Measurements from ENCODE around the gene OR3A3.
"Not testable (repeated sequence)": the region's sequence is repeated elsewhere in the genome, so short reads cannot be mapped to it uniquely, and the experiment has no call there.

Gene OR3A3

DNA sequence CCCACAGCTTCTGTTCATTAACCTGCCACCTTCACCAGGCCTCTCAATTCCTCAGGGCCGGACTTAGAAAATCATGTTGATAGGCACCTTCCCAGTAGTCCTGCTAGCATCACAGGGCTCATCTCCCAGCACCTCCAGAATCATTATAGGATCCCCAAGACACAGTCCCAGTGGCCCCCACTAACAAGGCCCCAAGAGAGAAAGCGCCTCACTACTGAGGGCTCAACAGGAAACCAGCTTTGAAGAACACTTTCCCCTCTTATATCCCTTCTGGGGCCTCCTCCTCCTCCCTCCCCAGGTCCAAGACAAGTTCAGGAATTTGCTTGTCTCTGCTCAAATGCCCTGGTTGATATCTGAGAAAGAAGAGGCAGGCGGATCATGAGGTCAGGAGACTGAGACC lies at the start of gene OR3A3:
TSS of gene OR3A3 (plus strand) at position 301 of the 400 bp plus-strand sequence.
- no peak for DNase-seq

- not testable (repeated sequence) for DNase-seq
Measured at GRCh38 chr17:3371167-3371566, 40.0 kb upstream of the OR3A3 start.

GRCh38 chr17:3378321-3378720 lies 32.8 kb upstream of the OR3A3 start:
- DNase-seq, result no peak

- no peak for DNase-seq
Measured at GRCh38 chr17:3381957-3382356, 29.2 kb upstream of the OR3A3 start.

DNA sequence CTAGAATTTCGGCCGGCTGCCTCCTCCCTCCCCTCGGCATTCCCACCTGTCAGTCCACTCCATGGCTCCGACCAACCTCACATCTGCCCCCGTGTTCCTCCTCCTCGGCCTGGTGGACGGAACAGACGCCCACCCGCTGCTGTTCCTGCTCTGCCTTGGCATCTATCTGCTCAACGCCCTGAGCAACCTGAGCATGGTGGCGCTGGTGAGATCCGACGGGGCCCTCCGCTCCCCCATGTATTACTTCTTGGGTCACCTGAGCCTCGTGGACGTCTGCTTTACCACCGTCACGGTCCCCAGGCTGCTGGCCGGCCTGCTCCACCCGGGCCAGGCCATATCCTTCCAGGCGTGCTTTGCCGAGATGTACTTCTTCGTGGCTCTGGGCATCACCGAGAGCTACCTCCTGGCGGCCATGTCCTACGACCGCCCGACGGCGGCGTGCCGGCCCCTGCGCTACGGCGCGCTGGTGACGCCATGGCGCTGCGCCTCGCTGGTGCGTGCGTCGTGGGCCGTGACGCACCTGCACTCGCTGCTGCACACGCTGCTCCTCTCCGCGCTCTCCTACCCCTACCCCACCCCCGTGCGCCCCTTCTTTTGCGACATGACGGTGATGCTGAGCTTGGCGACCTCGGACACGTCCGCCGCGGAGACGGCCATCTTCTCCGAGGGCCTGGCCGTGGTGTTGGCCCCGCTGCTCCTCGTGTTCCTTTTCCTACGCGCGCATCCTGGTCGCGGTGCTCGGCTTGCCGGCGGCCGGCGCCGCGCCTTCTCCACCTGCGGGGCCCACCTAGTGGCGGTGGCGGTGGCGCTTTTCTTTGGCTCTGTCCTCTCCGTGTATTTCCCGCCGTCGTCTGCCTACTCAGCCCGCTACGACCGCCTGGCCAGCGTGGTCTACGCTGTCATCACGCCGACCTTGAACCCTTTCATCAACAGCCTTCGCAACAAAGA lies 25.0 kb upstream of the OR3A3 start, which contains the start of gene OR3A2:
TSS of gene OR3A2 (minus strand) at position 440 of the 948 bp plus-strand sequence.
- no peak for DNase-seq

- no peak for DNase-seq
Measured at GRCh38 chr17:3389791-3390190, 21.4 kb upstream of the OR3A3 start.

GRCh38 chr17:3397801-3398200 lies 13.4 kb upstream of the OR3A3 start:
- DNase-seq, result not testable (repeated sequence)

DNA sequence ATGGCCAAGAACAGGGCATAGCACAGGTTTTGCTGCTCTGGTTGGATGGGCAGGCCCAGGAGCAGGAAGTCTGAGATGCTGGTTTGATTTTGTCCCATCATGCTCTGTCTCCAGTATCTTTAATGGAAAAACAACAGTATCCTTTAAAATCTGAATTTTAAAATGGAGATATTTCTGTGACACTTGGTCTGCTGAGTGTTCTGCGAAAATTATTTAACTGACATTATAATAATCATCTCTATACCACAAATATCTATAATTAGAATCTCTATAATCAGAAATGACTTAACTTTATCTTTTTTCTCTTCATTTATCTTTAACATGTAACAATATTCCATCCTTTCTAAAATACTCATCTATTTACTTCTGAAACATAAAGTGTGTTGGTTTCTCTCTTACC lies 12.9 kb upstream of the OR3A3 start, which contains the start of gene OR1E1:
TSS of gene OR1E1 (minus strand) at position 101 of the 400 bp plus-strand sequence. CDS start at position 101, 0 bp downstream.
- no peak for DNase-seq

DNA sequence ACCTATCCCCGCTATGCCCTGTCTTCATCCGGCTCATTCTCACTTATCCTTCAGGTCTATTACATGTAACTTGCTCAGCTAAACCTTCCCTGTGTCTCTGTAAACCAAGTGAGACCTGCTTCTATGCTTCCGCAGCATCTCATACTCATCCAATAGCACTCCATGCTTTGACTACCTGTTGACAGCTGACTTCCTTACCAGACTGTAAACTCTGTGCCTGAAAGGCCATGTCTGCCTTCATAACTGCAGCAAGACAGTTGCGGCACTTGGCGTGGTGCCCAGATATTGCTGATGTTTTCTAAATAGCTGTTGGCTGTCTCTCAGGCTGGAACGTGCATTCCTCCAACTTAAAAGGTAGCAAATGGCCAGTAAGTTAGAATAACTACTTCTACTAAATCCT lies 11.1 kb upstream of the OR3A3 start:
- DNase-seq, result no peak

GRCh38 chr17:3401786-3402185 lies 9.4 kb upstream of the OR3A3 start:
- DNase-seq, result no peak

DNA sequence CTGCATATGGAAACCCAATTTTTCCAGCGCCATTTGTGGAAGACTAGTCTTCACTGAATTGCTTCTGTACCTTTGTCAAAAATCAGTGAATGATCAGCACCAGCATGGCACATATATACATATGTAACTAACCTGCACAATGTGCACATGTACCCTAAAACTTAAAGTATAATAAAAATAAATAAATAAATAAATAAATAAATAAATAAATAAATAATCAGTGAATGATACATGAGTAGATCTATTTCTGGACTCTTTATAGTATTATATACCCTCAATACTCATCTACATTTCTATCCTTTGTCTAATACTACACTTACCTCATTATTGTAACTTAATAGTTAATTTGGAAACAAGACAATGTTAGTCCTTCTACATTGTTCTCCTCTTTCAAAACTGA lies 7.3 kb upstream of the OR3A3 start:
- not testable (repeated sequence) for DNase-seq

DNA sequence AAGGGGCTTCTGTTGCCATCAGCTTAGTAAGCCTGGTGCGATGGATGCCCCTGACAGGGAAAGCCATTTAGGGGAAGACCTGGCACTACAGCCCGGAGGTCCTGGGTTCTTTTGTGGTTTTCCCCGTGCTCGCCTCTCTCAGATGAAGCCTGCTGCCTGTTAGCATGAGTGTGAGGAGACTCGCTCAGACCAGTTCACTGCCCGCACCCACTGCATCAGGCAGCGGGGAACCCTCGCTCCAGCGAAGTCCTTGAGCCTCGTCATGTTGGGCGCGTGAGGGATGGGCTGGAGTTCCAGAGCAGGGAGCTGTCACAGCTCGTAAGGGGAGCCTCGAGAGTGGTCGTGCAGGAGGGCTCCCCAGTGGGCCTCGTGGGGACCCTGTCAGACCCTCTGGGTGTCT lies 1.0 kb downstream of the OR3A3 start:
- DNase-seq, result not testable (repeated sequence)

DNA sequence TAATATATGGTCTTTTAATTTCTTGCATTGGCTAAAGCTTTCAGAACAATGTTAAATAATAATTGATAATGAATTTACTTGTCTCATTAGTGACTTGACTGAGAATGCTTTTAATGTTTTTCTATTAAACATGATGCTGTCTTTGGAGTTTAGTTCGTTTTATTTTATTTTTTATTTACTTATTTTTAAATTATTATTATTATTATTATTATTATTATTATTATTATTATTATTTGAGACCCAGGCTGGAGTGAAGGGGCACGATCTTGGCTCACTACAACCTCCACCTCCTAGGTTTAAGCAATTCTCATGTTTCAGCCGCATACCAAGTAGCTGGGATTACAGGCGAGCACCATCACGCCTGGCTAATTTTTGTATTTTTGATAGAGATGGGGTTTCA lies 4.4 kb downstream of the OR3A3 start:
- DNase-seq, result no peak

DNA sequence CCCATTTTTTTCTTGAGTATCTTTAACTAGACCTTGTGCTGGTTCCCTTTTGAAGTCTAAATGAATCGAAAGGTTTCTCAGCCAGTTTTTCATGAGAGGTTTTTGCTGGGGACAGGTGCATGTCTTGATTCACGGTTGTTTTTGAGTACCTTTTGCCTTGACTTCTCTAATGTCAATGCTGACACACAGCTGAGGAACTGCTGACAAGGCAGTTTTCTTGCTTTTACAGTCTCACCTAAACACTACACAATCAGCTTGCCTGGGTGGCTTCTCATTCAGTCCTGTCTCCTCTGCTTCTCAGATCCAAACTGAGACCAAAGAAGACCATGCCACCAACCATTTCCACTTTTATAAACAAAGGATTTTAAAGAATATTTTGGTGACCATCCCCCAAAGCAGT lies 7.1 kb downstream of the OR3A3 start:
- no peak for DNase-seq

DNA sequence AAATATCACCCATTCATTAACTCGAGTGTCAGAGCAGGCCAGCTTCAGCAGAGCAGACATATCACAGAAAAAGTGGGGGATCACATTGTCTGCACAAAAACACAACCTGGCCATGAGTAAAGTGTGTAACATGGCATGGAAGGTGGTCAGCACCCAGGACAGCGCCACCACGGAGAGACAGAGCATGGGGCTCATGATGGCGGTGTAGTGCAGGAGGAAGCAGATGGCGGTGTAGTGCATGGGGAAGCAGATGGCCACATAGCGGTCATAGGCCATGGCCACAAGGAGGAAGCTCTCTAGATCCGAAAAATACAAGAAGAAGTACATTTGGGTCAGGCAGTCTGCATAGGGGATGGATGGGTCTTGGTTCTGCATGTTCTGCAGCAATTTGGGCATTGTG lies 22.0 kb downstream of the OR3A3 start:
- not testable (repeated sequence) for DNase-seq

- no peak for DNase-seq
Measured at GRCh38 chr17:3433741-3434140, 22.6 kb downstream of the OR3A3 start, which contains the start of gene OR1E2. Gene OR1E2 (minus strand): TSS chr17:3433841. CDS start chr17:3433841, 0 bp downstream.

DNA sequence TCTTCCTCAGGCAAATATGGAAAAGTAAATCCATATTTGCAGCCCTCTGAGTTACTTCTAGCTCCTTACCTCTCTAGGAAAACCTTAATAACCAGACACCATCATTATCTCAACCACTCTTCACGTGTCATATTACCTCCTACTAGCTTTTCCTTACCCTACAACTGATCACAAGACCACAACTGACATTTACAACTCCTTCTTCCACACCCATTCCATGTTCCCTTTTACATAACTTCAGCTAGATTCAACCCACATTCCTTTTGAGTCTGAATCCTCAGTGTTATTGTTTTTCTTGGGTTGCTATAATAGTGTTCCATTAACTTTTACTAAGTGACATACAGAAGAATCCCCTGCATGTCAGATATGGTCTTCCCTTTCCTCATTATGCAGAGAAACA lies 27.2 kb downstream of the OR3A3 start:
- DNase-seq, result no peak

- no peak for DNase-seq
Measured at GRCh38 chr17:3440451-3440850, 29.3 kb downstream of the OR3A3 start.

DNA sequence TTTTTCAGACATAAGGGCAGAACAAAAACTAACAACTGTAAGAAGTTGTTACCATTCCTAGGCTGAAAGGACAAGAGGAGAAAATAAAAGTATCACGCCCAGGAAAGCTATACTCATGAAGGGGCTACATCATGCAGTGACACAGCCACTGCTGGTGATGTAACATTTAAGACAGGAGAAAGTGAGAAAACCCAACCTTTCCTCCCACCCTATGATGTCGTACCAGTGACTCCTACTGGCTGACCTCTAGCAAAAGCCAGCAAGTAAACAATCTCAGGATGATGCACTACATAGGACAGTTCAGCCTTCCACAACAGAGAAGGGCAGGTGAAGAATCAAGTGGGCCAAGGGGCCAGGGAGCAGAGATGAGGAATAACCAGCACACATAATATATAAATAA lies 36.5 kb downstream of the OR3A3 start:
- DNase-seq, result no peak

GRCh38 chr17:3448059-3448665 lies 37.0 kb downstream of the OR3A3 start:
- DNase-seq, result no peak

- DNase-seq, result not testable (repeated sequence)
Measured at GRCh38 chr17:3466355-3466754, 55.2 kb downstream of the OR3A3 start.

GRCh38 chr17:3469529-3469928 lies 58.4 kb downstream of the OR3A3 start:
- DNase-seq, result no peak

GRCh38 chr17:3471599-3471998 lies 60.4 kb downstream of the OR3A3 start, which contains the start of gene SPATA22:
Gene SPATA22 (minus strand): TSS chr17:3471819. CDS start chr17:3469325, 2,494 bp downstream.
- DNase-seq, result no peak

DNA sequence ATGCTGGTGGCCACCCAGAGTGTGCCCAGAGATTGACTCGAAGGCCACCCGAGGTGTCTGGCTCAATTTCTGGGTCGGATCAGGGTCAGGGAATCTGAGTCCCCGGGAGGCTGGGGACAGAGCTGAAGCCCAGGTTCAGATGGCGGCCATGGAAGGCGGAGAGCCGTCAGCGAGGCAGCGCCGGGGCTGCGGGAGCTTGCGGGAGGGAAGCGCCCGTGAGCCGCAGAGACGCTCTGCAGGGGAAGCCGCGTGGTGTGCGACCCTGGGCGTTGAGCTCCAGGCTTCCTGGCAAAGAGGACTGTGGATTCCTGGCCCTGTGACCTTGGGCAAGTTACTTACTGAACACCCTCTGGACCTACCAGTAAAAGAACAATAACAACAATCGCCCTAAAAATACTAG lies 61.0 kb downstream of the OR3A3 start:
- no peak for DNase-seq
